Breast epithelium (tissue), 3 donors: ENCODE measurements around the gene NIP7.

Experiments used
- CTCF ChIP-seq, 3 donors: fragments of 450-650 bp; IDR thresholded peaks; one replicate each; pipeline ENCODE4 v1.5.1; 2016 to 2017; ENCODE audit warnings: antibody characterized with exemption in 3 of 3, mild to moderate bottlenecking in 3 of 3, moderate library complexity in 3 of 3
- POLR2A ChIP-seq: fragments of 450-650 bp; IDR thresholded peaks from one replicate; pipeline ENCODE4 v1.6.1; 2016; ENCODE audit warnings: antibody characterized with exemption, mild to moderate bottlenecking, moderate library complexity

- TF ChIP-seq POLR2A (no peak), CTCF (IDR thresholded peaks at IDR 0.05) (no peak)
These were observed 45.4 kb downstream of the NIP7 start for GRCh38 chr16:69384974-69385373.
